NCI-H128 (cell line): Measurements from ENCODE around the gene TBX10.
A peak's percentile ranks its signal among the peaks of the same experiment; 100 is the strongest.
"Not testable (repeated sequence)": the region's sequence is repeated elsewhere in the genome, so short reads cannot be mapped to it uniquely, and the experiment has no call there.

ENCODE experiments used
- DNase-seq: peaks from one replicate; lab custom pipeline; 2025; ENCODE audit not compliant: unreplicated experiment; lab: John Stamatoyannopoulos, UW

The TBX10 gene

DNA sequence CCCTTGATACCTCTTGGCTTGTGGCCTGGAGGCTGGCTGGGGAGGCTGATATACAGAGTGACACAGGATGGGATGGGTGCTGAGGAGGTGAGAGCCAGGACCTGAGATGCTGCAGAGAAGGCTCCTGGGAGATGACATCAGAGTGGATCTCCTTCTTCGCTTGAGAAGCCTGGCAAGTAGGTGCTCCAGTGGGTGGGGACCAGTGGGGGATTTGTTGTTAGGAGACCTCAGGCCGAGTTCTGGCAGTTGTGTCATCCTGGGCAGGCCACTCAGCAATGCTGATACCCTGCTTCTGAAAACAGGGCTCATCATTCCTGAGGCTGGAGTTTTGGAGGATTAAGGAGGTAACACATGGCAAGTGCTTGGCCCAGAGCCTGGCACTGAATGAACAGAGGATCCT is 34.7 kb downstream of the TBX10 start:
- DNase-seq = no peak

DNA sequence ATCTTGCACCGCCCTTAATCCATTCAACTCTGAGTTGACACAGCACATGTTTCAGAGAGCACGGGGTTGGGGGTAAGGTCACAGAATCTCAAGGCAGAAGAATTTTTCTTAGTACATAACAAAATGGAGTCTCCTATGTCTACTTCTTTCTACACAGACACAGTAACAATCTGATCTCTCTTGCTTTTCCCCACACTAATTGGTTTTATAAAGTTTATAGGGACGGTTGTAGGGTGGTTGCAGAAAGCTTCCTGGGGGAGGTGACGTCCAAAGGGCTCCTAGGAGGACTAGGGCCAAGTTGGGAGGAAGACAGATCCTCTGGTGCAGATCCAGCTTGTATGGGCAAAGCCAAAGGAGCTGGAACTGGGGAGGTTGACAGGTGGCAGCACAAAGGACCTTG is 35.4 kb downstream of the TBX10 start:
- not testable (repeated sequence) for DNase-seq

DNA sequence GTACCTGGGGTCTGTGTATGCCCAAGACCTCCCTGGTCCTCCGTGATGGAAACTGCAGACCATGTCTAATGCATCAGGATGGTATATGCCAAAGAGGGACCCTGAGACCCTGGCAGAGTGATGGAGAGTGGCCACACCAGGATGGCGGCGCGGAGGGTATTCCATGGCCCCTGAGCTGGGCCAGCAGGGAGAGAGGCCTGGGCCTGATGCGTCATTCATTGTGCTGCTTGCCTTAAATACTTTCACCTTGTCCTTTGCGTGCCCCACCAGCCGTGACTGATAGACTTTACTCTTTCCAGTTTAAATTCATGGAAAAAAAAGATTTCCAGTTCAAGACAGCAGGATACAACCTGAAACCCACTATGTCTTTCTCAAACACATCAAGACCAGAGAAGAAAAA is 38.5 kb downstream of the TBX10 start:
- DNase-seq = no peak

DNA sequence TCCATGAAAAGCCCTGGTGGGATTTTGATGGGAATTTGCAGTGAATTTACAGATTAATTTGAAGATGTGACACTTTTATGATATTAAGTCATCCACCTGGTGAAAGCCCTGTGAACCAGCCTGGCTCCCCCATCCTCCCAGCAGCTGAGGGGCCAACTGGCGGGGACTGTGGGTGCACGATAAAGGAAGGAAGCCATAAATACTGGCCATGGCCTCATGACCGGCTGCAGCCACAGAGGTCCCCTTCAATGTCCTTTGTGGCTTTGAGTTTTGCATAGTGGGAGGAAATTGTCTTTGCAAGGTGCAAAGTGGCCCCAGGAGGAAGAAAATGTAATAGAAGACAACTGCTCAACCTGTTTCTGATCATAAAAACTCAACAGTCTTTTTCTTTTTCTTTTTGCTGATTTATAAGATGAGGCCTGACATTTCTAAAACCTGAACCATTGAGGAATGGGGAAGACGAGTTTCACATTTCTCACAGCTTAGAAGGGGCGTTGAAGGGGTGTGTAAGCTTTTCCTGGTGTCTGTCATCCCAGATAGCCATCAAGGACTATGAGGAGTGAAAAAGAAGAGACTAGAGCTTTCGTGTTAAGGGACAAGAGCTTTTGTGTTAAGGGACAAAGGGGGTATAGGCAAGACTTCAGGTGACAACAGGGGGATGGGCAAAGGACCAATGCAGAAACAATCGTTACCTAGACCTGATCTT is 39.1 kb downstream of the TBX10 start:
- DNase-seq = no peak

DNA sequence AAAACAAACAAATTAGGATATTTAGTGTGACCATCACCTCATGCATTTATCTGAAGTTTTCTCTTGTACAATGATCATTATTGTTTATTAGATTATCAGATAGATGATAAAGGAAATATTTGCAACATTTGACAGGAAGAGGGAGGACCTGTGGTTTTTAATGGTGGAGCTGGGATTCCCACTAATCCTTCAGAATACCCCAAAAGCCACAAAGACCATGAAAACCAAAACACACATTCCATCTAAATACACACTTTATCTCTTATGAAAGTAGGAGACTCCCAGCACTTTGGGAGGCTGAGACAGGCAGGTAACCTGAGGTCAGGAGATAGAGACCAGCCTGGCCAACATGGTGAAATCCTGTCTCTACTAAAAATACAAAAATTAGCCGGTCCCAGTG is 40.4 kb downstream of the TBX10 start:
- DNase-seq = no peak

DNA sequence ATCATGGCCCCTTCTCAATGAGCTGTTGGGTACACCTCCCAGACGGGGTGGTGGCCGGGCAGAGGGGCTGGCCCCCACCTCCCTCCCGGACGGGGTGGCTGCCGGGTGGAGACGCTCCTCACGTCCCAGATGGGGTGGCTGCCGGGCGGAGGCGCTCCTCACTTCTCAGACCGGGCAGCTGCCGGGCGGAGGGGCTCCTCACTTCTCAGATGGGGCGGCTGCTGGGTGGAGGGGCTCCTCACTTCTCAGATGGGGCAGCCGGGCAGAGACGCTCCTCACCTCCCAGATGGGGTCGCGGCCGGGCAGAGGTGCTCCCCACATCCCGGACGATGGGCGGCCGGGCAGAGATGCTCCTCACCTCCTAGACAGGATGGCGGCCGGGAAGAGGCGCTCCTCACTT is 41.6 kb downstream of the TBX10 start:
- not testable (repeated sequence) for DNase-seq

DNA sequence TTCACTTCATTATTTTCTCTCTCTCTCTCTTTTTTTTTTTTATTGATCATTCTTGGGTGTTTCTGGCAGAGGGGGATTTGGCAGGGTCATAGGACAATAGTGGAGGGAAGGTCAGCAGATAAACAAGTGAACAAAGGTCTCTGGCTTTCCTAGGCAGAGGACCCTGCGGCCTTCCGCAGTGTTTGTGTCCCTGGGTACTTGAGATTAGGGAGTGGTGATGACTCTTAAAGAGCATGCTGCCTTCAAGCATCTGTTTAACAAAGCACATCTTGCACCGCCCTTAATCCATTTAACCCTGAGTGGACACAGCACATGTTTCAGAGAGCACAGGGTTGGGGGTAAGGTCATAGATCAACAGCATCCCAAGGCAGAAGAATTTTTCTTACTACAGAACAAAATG is 42.1 kb downstream of the TBX10 start:
- not testable (repeated sequence) for DNase-seq

DNA sequence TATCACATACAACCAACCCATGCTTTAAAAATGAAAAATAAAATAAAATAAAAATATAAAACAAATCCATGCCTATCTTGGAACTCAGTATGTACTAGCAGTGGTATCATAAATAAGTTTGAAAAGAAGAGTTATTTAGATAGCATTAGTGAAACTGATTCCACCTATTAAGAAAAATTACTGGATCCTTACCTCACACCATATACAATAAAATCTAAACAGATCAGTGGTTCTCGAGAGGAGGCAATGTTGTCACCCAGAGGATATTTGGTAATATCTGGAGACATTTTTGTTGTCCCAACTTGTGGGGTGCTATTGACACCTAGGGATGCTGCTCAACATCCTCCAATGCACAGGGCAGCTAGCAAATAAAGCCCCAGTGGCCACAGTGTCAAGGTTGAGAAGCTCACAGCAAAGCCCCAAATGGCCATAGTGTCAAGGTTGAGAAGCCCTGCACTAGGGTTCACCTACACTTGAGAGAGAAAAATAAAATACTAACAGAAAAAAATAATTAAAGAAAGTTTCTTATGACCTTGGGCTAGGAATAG is 42.7 kb downstream of the TBX10 start:
- no peak for DNase-seq

DNA sequence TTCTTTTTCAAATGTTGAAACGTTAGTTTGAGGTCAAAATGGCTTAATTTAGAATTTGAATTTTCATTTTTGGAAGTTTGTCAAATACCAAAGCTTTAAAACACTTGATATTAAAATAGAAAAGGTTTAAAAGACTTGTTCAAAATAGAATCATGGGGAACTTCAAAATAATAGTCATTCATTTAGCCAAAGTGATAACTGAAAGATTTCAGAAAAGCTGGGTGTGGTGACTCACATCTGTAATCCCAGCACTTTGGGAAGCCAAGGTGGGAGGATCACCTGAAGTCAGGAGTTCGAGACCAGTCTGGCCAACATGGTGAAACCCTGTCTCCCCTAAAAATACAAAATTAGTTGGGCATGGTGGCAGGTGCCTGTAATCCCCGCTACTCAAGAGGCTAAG is 45.1 kb downstream of the TBX10 start:
- no peak for DNase-seq

DNA sequence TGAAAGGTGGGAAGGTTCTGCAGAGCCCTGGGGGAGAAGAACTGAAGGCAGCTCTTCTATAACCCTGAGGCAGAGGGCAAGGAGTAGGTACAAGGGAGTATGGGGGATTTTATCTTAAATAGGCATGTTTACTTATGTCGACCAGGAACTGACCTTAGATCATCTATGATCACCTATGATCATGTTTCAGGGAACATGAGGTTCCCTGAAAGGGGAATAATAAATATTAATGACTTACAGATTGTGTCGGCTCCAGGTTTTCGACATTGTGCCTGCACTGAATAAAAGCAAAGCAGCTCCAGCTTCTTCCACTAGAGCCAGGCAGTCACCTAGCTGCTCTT is 46.0 kb downstream of the TBX10 start:
- DNase-seq = no peak

DNA sequence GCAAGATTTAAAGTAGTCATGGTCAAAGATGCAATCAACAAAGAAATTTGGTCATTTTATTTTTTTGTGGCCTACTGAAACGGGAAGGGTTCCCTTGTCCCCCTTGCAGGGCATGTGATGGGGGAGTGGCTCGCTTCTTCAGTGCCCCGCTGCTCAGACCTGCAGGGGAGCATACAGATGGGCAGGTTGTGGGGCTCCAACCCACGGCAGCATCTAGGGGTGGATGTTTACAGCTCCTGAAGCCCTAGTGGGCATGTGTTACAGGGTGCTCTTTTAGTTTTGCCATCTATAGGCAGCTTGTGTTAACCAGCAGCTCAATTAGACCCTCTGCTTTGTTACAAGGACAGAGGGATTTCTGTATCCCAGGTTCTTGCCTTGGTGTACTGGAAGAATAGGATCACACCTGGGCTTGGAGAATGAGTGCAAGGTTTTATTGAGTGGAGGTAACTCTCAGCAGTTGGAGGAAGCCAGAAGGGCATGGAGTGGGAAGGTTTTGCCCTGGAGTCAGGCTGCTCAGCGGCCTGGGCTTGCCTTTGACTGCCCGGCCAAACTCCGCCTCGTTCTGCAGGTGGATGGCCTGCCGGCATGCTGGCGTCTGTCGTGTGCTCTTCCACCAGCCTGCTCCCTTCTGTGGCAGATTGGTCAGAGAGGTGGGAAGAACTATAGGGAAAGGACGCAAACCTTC is 46.5 kb downstream of the TBX10 start:
- no peak for DNase-seq

DNA sequence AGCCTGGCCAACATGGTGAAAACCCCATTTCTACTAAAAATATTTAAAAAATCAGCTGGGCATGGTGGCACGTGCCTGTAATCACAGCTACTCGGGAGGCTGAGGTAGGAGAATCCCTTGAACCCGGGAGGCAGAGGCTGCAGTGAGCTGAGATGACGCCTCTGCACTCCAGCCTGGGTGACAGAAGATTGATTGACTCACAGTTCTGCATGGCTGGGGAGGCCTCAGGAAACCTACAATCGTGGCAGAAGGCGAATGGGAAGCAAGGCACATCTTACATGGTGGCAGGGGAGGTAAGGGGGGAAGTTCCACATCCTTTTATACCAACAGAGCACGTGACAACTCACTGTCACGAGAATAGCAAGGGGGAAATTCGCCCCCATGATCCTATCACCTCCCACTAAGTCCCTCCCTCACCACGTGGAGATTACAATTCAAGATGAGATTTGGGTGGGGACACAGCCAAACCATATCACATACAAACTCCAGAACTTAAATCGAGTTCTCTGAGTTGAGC is 50.6 kb downstream of the TBX10 start:
- not testable (repeated sequence) for DNase-seq

DNA sequence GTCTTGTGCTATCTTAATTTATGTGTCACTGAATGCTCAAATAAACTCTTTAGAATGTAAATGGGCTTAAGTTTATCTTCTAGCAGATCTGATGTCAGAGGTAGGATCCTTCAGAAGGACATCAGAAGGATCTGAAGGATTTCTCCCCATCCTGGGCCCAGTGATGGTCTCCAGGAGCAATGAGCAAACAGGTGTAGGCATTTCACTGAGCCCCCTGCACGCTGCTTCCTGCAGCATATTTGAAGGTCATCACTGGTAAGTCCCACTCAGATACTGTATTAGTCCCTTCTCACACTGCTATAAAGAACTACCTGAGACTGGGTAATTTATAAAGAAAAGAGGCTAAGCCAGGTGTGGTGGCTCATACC is 51.4 kb downstream of the TBX10 start:
- no peak for DNase-seq

DNA sequence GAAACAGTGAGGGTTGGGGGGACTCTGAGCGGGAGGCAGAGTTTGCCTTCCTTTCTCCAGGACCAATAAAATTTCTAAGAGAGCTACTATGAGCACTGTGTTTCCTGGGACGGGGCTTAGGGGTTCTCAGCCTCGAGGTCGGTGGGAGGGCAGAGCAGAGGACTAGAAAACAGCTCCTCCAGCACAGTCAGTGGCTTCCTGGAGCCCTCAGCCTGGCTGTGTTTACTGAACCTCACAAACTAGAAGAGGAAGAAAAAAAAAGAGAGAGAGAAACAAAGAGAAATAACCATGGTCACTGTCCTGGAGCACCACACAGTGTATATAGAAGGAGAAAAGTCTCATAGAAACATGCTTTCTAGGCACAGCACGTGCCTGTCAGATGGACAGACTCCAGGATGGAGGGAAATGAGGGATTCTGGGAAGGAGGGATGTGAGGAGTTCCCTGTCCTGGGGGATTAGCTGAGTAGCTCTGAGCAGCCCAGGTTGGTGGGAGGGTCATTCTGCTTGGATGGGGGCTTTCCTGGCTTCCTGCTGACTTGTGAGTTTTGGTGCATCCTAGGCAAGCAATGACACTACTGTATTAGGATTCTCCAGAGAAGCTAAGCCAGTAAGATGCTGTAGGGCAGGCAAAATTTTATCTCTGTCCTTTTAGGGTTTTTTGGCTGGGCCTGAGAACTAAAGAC is 52.9 kb downstream of the TBX10 start:
- no peak for DNase-seq

DNA sequence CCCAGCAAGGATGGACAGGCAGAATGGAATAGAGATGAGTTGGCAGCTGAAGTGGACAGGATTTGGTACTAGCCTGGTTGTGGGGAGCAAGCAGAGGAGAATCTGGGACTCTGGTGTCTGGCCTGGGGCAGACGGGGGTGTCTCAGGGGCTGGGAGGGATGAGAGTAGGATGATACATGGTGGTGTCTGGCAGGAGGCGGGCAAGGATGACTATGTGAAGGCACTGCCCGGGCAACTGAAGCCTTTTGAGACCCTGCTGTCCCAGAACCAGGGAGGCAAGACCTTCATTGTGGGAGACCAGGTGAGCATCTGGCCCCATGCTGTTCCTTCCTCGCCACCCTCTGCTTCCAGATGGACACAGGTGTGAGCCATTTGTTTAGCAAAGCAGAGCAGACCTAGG is 53.7 kb downstream of the TBX10 start:
- DNase-seq = no peak

DNA sequence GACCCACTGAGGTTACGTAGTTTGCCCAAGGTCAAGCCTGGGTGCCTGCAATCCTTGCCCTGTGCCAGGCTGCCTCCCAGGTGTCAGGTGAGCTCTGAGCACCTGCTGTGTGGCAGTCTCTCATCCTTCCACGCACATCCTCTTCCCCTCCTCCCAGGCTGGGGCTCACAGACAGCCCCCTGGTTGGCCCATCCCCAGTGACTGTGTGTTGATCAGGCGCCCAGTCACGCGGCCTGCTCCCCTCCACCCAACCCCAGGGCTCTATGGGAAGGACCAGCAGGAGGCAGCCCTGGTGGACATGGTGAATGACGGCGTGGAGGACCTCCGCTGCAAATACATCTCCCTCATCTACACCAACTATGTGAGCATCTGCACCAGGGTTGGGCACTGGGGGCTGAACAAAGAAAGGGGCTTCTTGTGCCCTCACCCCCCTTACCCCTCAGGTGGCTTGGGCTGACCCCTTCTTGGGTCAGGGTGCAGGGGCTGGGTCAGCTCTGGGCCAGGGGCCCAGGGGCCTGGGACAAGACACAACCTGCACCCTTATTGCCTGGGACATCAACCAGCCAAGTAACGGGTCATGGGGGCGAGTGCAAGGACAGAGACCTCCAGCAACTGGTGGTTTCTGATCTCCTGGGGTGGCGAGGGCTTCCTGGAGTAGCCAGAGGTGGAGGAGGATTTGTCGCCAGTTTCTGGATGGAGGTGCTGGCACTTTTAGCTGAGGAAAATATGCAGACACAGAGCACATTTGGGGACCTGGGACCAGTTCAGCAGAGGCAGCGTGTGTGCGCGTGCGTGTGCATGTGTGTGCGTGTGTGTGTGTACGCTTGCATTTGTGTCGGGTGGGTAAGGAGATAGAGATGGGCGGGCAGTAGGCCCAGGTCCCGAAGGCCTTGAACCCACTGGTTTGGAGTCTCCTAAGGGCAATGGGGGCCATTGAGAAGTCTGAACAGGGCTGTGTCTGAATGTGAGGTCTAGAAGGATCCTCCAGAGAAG is 54.4 kb downstream of the TBX10 start:
- no peak for DNase-seq

DNA sequence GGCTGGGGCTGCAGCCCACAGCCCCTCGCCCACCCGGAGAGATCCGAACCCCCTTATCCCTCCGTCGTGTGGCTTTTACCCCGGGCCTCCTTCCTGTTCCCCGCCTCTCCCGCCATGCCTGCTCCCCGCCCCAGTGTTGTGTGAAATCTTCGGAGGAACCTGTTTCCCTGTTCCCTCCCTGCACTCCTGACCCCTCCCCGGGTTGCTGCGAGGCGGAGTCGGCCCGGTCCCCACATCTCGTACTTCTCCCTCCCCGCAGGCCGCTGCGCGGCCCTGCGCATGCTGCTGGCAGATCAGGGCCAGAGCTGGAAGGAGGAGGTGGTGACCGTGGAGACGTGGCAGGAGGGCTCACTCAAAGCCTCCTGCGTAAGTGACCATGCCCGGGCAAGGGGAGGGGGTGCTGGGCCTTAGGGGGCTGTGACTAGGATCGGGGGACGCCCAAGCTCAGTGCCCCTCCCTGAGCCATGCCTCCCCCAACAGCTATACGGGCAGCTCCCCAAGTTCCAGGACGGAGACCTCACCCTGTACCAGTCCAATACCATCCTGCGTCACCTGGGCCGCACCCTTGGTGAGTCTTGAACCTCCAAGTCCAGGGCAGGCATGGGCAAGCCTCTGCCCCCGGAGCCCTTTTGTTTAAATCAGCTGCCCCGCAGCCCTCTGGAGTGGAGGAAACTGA is 55.2 kb downstream of the TBX10 start:
- DNase-seq = no peak

DNA sequence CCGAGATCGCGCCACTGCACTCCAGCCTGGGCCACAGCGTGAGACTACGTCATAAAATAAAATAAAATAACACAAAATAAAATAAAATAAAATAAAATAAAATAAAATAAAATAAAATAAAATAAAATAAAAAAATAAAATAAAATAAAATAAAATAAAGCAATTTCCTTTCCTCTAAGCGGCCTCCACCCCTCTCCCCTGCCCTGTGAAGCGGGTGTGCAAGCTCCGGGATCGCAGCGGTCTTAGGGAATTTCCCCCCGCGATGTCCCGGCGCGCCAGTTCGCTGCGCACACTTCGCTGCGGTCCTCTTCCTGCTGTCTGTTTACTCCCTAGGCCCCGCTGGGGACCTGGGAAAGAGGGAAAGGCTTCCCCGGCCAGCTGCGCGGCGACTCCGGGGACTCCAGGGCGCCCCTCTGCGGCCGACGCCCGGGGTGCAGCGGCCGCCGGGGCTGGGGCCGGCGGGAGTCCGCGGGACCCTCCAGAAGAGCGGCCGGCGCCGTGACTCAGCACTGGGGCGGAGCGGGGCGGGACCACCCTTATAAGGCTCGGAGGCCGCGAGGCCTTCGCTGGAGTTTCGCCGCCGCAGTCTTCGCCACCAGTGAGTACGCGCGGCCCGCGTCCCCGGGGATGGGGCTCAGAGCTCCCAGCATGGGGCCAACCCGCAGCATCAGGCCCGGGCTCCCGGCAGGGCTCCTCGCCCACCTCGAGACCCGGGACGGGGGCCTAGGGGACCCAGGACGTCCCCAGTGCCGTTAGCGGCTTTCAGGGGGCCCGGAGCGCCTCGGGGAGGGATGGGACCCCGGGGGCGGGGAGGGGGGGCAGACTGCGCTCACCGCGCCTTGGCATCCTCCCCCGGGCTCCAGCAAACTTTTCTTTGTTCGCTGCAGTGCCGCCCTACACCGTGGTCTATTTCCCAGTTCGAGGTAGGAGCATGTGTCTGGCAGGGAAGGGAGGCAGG is 56.0 kb downstream of the TBX10 start, which contains the start of gene GSTP1:
Gene GSTP1, plus strand, starts transcription at position 566 of the 958 bp plus-strand sequence. Its CDS starts 32 bp downstream, at position 598.
- DNase-seq = peak; percentile 55

DNA sequence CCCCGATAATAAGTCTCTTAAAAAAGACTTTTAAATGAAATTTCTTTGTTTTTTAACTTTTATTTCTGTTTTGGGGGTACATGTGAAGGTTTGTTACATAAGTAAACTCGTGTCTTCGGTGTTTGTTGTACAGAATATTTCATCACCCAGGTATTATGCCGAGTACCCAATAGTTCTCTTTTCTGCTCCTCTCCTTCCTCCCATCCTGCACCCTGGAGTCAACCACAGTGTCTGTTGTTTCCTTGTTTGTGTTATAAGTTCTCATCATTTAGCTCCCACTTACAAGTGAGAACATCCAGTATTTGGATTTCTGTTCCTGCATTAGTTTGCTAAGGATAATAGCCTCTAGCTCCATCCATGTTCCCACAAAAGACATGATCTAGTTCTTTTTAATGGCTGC is 57.6 kb downstream of the TBX10 start:
- DNase-seq = no peak
